Pancreas (tissue), 10 donors: Measurements from ENCODE around the gene KIFC3. TPM values are rescaled to one million over a fixed set of nuclear protein-coding genes. Genes with fewer than 3 reads are reported as not detected.

Experiments used
- ATAC-seq, 4 donors: fragments of 200-7000 bp; cut with Tn5 transposase; one replicate each; pipeline versions ENCODE4 v1.8.0 to v1.9.1; 2020; ENCODE audit warnings: mild to moderate bottlenecking in 4 of 4, moderate library complexity in 4 of 4
- DNase-seq, 6 donors: peaks; one replicate each; pipeline ENCODE4 v3.0.0-alpha.2; 2020
- FAIRE-seq: peaks from 2 replicates; lab custom pipeline; 2012; peaks lifted over from hg19 to GRCh38; lab: Jason Lieb, UNC
- H3K27ac ChIP-seq, 4 donors: fragments of 200-600 bp; sonication (generic); 1 replicate in 3 of 4; 2 replicates in 1 of 4; pipeline versions ENCODE4 v1.5.0 to v1.8.0; 2020
- H3K27me3 ChIP-seq, 4 donors: fragments of 200-600 bp; one replicate each; pipeline ENCODE4 v1.8.0; 2021
- H3K36me3 ChIP-seq, 3 donors: fragments of 200-600 bp; sonication (generic) in 1 of 3; one replicate each; pipeline versions ENCODE4 v1.5.0 to v1.8.0; 2020 to 2021
- H3K4me1 ChIP-seq, 3 donors: fragments of 200-600 bp; one replicate each; pipeline ENCODE4 v1.8.0; 2021
- H3K4me3 ChIP-seq, 4 donors: fragments of 200-600 bp; sonication (generic) in 2 of 4; one replicate each; pipeline versions ENCODE4 v1.5.0 to v1.8.0; 2020 to 2021
- H3K9me3 ChIP-seq, 4 donors: fragments of 200-600 bp; one replicate each; pipeline ENCODE4 v1.8.0; 2021
- CTCF ChIP-seq, 4 donors: fragments of 200-600 bp; sonication (generic) in 3 of 4; IDR thresholded peaks; one replicate each; pipeline versions ENCODE4 v1.5.0 to v1.8.0; 2021; ENCODE audit warnings: antibody characterized with exemption in 4 of 4
- WGBS, 2 donors: extraction: QIAGEN DNeasy Blood & Tissue Kit; methylation state at CpG; one replicate each; pipeline ENCODE4 v1.1.7; 2013; 5-methylcytosine and 5-hydroxymethylcytosine counted together
- intact Hi-C, 3 donors: fragments of 100-400 bp; cut with DNase I; formaldehyde crosslinking; loops; one replicate each; pipeline versions ENCODE4 v1.11.1 to v1.14.2; 2022
- polyA plus RNA-seq, 2 donors: library from polyadenylated mRNA; stranded (reverse); fragments of 200-250 nt; gene quantifications; one replicate each; pipeline ENCODE4 v1.2.3, GENCODE V29; 2013
- total RNA-seq, 6 donors: library from RNA; stranded (reverse); fragmentation: NEBNext Ultra II Directional in 4 of 6; extraction: Animal tissue kit (Norgen Biotek cat#: 25700) in 4 of 6; gene quantifications; one replicate each; pipeline versions ENCODE4 v1.2.1 to v1.2.4, GENCODE V29; 2021 to 2023
- donor health status: healthy with polysubstance abuse.
- donor health status: DM: no; HTN: no; CAD: no; lungs with moderate emphysema.
- donor health status: DM: no; HTN: no; CAD: no.
- donor health status: control.
- donor health status: control.
- donor health status: Bipolar disorder and iron deficiency.
- donor health status: DM: yes; HTN: yes; CAD: no.
- donor health status: DM: no; HTN: no; CAD: no.
- donor health status: DM: no; HTN: no; CAD: no.
- donor health status: DM: yes; HTN: yes; CAD: no.

The KIFC3 gene
- total and polyA plus RNA-seq, 8 donors: 33.8 to 284 (median 61.1) TPM

GRCh38 chr16:57800200-57801097 lies 1.8 kb downstream of the KIFC3 start:
- Histone ChIP-seq H3K27ac (peak overlapping the region; percentile 62 to 96 (median 86)), H3K36me3 (no peaks in the 10 kb centered on the region), H3K27me3 (no peaks in the 10 kb centered on the region), H3K4me1 (peaks cover 16 to 50% (median 36%) of the 10 kb centered on the region in 3 donors), H3K9me3 (no peaks in the 10 kb centered on the region), H3K4me3 (peak overlapping the region in 2 of 4 donors; percentile 50 to 61)
- WGBS, 2 donors: 18% methylated on average over 12 of the region's 12 CpGs
- peak in 2 of 6 donors; percentile 54 to 69 for DNase-seq
- intact Hi-C loops: no loop called here
- no peak for TF ChIP-seq CTCF (IDR thresholded peaks at IDR 0.05)
- no peak for ATAC-seq
- FAIRE-seq: no peak

- H3K4me1 ChIP-seq: peaks cover 16 to 57% (median 36%) of the 10 kb centered on the region in 3 donors
- DNase-seq (peak in 1 of 6 donors; percentile 25), FAIRE-seq (no peak), ATAC-seq (no peak)
- intact Hi-C loops: loop anchor here in 1 of 3 donors (10.0 kb wide), 1 partner anchor 65 kb away; no protein-coding TSS in a partner anchor
- TF ChIP-seq CTCF (IDR thresholded peaks at IDR 0.05): no peak
- 18 to 19% methylated on average over 4 to 5 of the region's 5 CpGs for WGBS, 2 donors
- no peaks in the 10 kb centered on the region for H3K9me3 ChIP-seq
- peak overlapping the region in 2 of 4 donors; percentile 50 to 61 for H3K4me3 ChIP-seq
- H3K27ac ChIP-seq: peak overlapping the region; percentile 5 to 96 (median 90)
- H3K27me3 ChIP-seq: no peaks in the 10 kb centered on the region
- peaks cover 0 to 2% (median 0%) of the 10 kb centered on the region in 3 donors for H3K36me3 ChIP-seq
These were observed 2.6 kb downstream of the KIFC3 start for GRCh38 chr16:57799600-57800199.

- peak in 2 of 4 donors; percentile 16 to 20 for ATAC-seq
- TF ChIP-seq CTCF (IDR thresholded peaks at IDR 0.05): no peak
- Histone ChIP-seq H3K27me3 (no peaks in the 10 kb centered on the region), H3K4me3 (peak overlapping the region; percentile 43 to 61 (median 48)), H3K36me3 (peaks cover 0 to 5% (median 0%) of the 10 kb centered on the region in 3 donors), H3K27ac (peak overlapping the region; percentile 86 to 96 (median 92)), H3K9me3 (no peaks in the 10 kb centered on the region), H3K4me1 (peaks cover 16 to 51% (median 36%) of the 10 kb centered on the region in 3 donors)
- FAIRE-seq: no peak
- peak in 1 of 6 donors; percentile 38 for DNase-seq
- WGBS, 2 donors: 22 to 24% methylated on average over 6 of the region's 6 CpGs
- intact Hi-C loops: loop anchor here in 1 of 3 donors (10.0 kb wide), 1 partner anchor 66 kb away; no protein-coding TSS in a partner anchor
These were observed 3.2 kb downstream of the KIFC3 start for GRCh38 chr16:57798953-57799599.

GRCh38 chr16:57798267-57798810 lies 4.0 kb downstream of the KIFC3 start:
- ATAC-seq (no peak), DNase-seq (peak in 1 of 6 donors; percentile 58), FAIRE-seq (no peak)
- H3K27me3 ChIP-seq: no peaks in the 10 kb centered on the region
- H3K4me3 ChIP-seq: peak overlapping the region; percentile 43 to 61 (median 48)
- peaks cover 0 to 5% (median 0%) of the 10 kb centered on the region in 3 donors for H3K36me3 ChIP-seq
- intact Hi-C loops: loop anchor here in 1 of 3 donors (10.0 kb wide), 1 partner anchor 66 kb away; no protein-coding TSS in a partner anchor
- peaks cover 16 to 44% (median 36%) of the 10 kb centered on the region in 3 donors for H3K4me1 ChIP-seq
- TF ChIP-seq CTCF (IDR thresholded peaks at IDR 0.05): no peak
- 12 to 20% methylated on average over 16 of the region's 16 CpGs for WGBS, 2 donors
- H3K27ac ChIP-seq: peak overlapping the region; percentile 86 to 96 (median 92)
- H3K9me3 ChIP-seq: no peaks in the 10 kb centered on the region
